PC-9 (cell line): ENCODE data around the gene RNASEL. TPM values are rescaled to one million over a fixed set of nuclear protein-coding genes. Genes with fewer than 3 reads are reported as not detected.
A peak's percentile ranks its signal among the peaks of the same experiment; 100 is the strongest.

Experiments used
- BruUV-seq: library from RNA; stranded (reverse); fragments of 400-500 nt; replicated peaks from 2 replicates; lab custom pipeline; 2021; lab: Mats Ljungman, UMichigan
- CTCF ChIA-PET: fragments of 300-600 bp; sonication (Branson Sonifier 250); formaldehyde crosslinking; loops from one replicate; lab custom pipeline; 2022; ENCODE audit warnings: antibody characterized with exemption; lab: Charles Lee
- POLR2A ChIA-PET: fragments of 300-600 bp; sonication (Branson Sonifier 250); formaldehyde crosslinking; loops from one replicate; lab custom pipeline; 2022; ENCODE audit warnings: antibody characterized with exemption; ENCODE audit not compliant: unreplicated experiment; lab: Charles Lee
- DNase-seq, 2 experiments: peaks; one replicate each; pipeline versions ENCODE4 v3.0.0 to v3.0.0-alpha.2; 2015 to 2022; ENCODE audit warnings: mixed read lengths in 1 of 2
- H2AFZ ChIP-seq: fragments of 200-600 bp; sonication (generic); 2 replicates; pipeline ENCODE4 v1.8.1; 2017; ENCODE audit warnings: antibody characterized with exemption
- H3F3A ChIP-seq: fragments of 200-600 bp; sonication (generic); 2 replicates; pipeline ENCODE4 v1.8.1; 2017; ENCODE audit warnings: antibody characterized with exemption, mild to moderate bottlenecking, low read depth; ENCODE audit not compliant: insufficient read depth
- H3K27ac ChIP-seq: fragments of 200-600 bp; sonication (generic); 2 replicates; pipeline ENCODE4 v1.6.1; 2016; ENCODE audit warnings: mixed run types
- H3K27me3 ChIP-seq: fragments of 200-600 bp; sonication (generic); 2 replicates; pipeline ENCODE4 v1.6.1; 2016; ENCODE audit warnings: low read depth, mixed run types; ENCODE audit not compliant: insufficient read depth
- H3K36me3 ChIP-seq: fragments of 200-600 bp; sonication (generic); 2 replicates; pipeline ENCODE4 v1.6.1; 2016; ENCODE audit warnings: low read depth, mixed run types
- H3K4me1 ChIP-seq: fragments of 200-600 bp; sonication (generic); replicated peaks from 2 replicates; pipeline ENCODE4 v1.6.1; 2016; ENCODE audit warnings: mixed run types; ENCODE audit not compliant: insufficient read depth
- H3K4me2 ChIP-seq: fragments of 200-600 bp; sonication (generic); 2 replicates; pipeline ENCODE4 v1.6.1; 2017; ENCODE audit warnings: mixed run types
- H3K4me3 ChIP-seq: fragments of 200-600 bp; sonication (generic); 2 replicates; pipeline ENCODE4 v1.6.1; 2016; ENCODE audit warnings: mixed run types
- H3K79me2 ChIP-seq: fragments of 200-600 bp; sonication (generic); 2 replicates; pipeline ENCODE4 v1.6.1; 2017; ENCODE audit warnings: low read depth, mixed run types
- H3K9me2 ChIP-seq: fragments of 200-600 bp; sonication (generic); 2 replicates; pipeline ENCODE4 v1.8.1; 2017; ENCODE audit warnings: mild to moderate bottlenecking; ENCODE audit not compliant: insufficient read depth
- H3K9me3 ChIP-seq: fragments of 200-600 bp; sonication (generic); 2 replicates; pipeline ENCODE4 v1.8.1; 2016; ENCODE audit warnings: low read depth; ENCODE audit not compliant: insufficient read depth
- H4K20me1 ChIP-seq: fragments of 200-600 bp; sonication (generic); 2 replicates; pipeline ENCODE4 v1.8.1; 2017; ENCODE audit not compliant: insufficient read depth
- CTCF ChIP-seq: fragments of 200-600 bp; sonication (generic); conservative IDR thresholded peaks from 2 replicates; pipeline ENCODE4 v1.6.1; 2017; ENCODE audit warnings: mixed run types, antibody characterized with exemption, mild to moderate bottlenecking, moderate library complexity
- EZH2 ChIP-seq: fragments of 200-600 bp; sonication (generic); IDR thresholded peaks from 2 replicates; pipeline ENCODE4 v1.8.0; 2017; ENCODE audit warnings: antibody characterized with exemption, low read depth
- intact Hi-C: fragments of 100-400 bp; cut with micrococcal nuclease; formaldehyde crosslinking; loops from one replicate; pipeline ENCODE4 v1.10.0; 2022; ENCODE audit not compliant: unreplicated experiment
- total RNA-seq: library from RNA; stranded (reverse); gene quantifications from 2 replicates; pipeline ENCODE4 v1.2.3, GENCODE V29; 2021

RNASEL gene
- total RNA-seq, 1 experiment from 2014 or later, result 6.3 TPM

GRCh38 chr1:182615468-182616129 is 26.5 kb upstream of the RNASEL start:
- Histone ChIP-seq H3K9me2 (no peaks in the 10 kb centered on the region), H4K20me1 (no peaks in the 10 kb centered on the region), H3K4me2 (peak overlapping the region; percentile 77), H3F3A (peaks cover 5% of the 10 kb centered on the region; the same call in 1 of the 2 replicates), H3K79me2 (no peaks in the 10 kb centered on the region), H3K27ac (no peak overlapping the region; the same call in 1 of the 2 replicates), H3K9me3 (no peaks in the 10 kb centered on the region), H3K27me3 (no peaks in the 10 kb centered on the region), H2AFZ (peak overlapping the region; percentile 70; the same call in 1 of the 2 replicates), H3K4me3 (peak overlapping the region; percentile 59; the same call in 1 of the 2 replicates), H3K4me1 (peaks cover 46% of the 10 kb centered on the region), H3K36me3 (no peaks in the 10 kb centered on the region)
- TF ChIP-seq CTCF, result no peak
- TF ChIP-seq EZH2, result no peak
- ChIA-PET POLR2A (no interaction called here), CTCF (no interaction called here)
- BruUV-seq, result no TSS peak
- intact Hi-C loops, result no loop called here
- DNase-seq, result no peak

GRCh38 chr1:182614796-182615454 is 25.9 kb upstream of the RNASEL start:
- POLR2A ChIA-PET, result no interaction called here

DNA sequence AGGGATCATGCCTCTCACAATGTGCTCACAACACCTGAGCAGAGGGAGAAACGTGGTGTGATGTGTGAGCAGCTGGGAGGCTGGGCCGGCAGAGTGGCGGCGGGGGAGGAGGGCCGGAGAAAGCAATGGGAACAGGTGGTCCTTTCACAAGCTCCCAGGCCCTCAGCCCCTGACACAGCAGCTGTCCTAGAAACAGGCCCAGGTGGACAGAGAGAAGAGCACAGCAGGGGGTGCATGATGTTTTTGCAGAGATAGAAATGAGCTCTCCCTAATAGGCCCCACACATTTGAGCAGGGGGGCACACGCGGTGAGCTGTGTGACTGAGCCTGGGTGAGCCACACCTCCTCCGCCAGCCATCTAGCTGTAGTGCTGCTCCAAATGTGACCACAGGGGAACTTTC is 22.7 kb upstream of the RNASEL start:
- H3K36me3 ChIP-seq, result no peaks in the 10 kb centered on the region
- ChIA-PET POLR2A (no interaction called here), CTCF (no interaction called here)
- H3K79me2 ChIP-seq, result no peaks in the 10 kb centered on the region
- H3F3A ChIP-seq, result peaks cover 5% of the 10 kb centered on the region; the same call in 1 of the 2 replicates
- no peak for DNase-seq
- no peaks in the 10 kb centered on the region for H3K27me3 ChIP-seq
- peaks cover 24% of the 10 kb centered on the region for H3K4me1 ChIP-seq
- intact Hi-C loops, result no loop called here
- H3K9me3 ChIP-seq, result no peaks in the 10 kb centered on the region
- H3K27ac ChIP-seq, result no peak overlapping the region
- no peak overlapping the region for H3K4me3 ChIP-seq
- H3K9me2 ChIP-seq, result no peaks in the 10 kb centered on the region
- no peaks in the 10 kb centered on the region for H4K20me1 ChIP-seq
- no peak overlapping the region for H2AFZ ChIP-seq
- no peak overlapping the region for H3K4me2 ChIP-seq
- no peak for TF ChIP-seq EZH2
- TF ChIP-seq CTCF, result no peak
- BruUV-seq, result no TSS peak

More at GRCh38 chr1:182614796-182615454, 25.9 kb upstream of the RNASEL start:
- H3K9me2 ChIP-seq, result no peaks in the 10 kb centered on the region
- H3K27me3 ChIP-seq, result no peaks in the 10 kb centered on the region
- no peaks in the 10 kb centered on the region for H4K20me1 ChIP-seq
- peaks cover 46% of the 10 kb centered on the region for H3K4me1 ChIP-seq
- DNase-seq, result peak; percentile 50 to 54
- H3K9me3 ChIP-seq, result no peaks in the 10 kb centered on the region
- CTCF ChIA-PET, result interaction anchor here (0.6 kb wide), 1 partner anchor 1302 kb away, joined by 3 read pairs; no protein-coding TSS in a partner anchor
- H3K27ac ChIP-seq, result no peak overlapping the region
- TF ChIP-seq EZH2, result no peak
- no peak for TF ChIP-seq CTCF
- H3K4me2 ChIP-seq, result peak overlapping the region; percentile 77
- peak overlapping the region; percentile 59 for H3K4me3 ChIP-seq
- no TSS peak for BruUV-seq
- intact Hi-C loops, result no loop called here
- H2AFZ ChIP-seq, result peak overlapping the region; percentile 70
- H3K36me3 ChIP-seq, result no peaks in the 10 kb centered on the region
- no peaks in the 10 kb centered on the region for H3K79me2 ChIP-seq
- H3F3A ChIP-seq, result peaks cover 5% of the 10 kb centered on the region; the same call in 1 of the 2 replicates
